ENCODE results near the gene RBM15. TPM values are rescaled to one million over a fixed set of nuclear protein-coding genes. Genes with fewer than 3 reads are reported as not detected.

RBM15 gene
- total RNA-seq, 2 donors from 2014 or later, result 27.3 to 53.5 TPM

DNA sequence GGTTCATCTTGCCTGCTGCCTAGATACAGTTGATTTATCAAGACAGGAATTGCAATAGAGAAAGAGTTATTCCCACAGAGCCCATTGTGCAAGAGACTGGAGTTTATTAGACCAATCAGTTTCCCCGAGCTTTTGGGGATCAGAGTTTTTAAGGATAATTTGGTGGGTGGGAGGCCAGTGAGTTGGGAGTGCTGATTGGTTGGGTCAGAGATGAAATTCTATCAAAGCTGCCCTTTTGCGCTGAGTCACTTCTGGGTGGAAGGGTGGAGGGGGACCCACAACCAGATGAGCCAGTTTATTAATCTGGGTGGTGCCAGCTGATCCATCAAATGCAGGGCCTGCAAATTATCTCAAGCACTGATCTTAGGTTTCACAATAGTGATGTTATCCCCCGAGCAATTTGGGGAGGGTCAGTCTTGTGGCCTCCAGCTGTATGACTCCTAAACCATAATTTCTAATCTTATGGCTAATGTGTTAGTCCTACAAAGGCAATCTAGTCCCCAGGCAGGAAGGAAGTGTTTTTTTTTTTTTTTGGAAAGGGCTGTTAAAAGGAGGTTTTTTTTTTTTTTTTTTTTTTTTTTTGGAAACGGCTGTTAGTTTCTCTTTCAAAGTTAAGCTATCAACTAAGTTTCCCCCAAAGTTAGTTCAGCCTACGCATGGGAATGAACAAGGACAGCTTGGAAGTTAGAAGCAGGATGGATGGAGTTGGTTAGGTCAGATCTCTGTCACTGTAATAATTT is 44.2 kb downstream of the RBM15 start:
- TF ChIP-seq CTCF (IDR thresholded peaks at IDR 0.05), result no peak
- peaks cover 10% of the 10 kb centered on the region for H3K36me3 ChIP-seq
- no peak overlapping the region for H3K4me3 ChIP-seq
- H3K27me3 ChIP-seq (replicated peaks; ENCODE audit: insufficient read depth), result no peaks in the 10 kb centered on the region
- H3K9me3 ChIP-seq, result no peaks in the 10 kb centered on the region
- H3K27ac ChIP-seq, result no peak overlapping the region
- no peak for DNase-seq (ENCODE audit: low spot score)
- no peak for ATAC-seq (ENCODE audit: insufficient number of reproducible peaks, low FRiP score, low read depth)
- H3K4me1 ChIP-seq (ENCODE audit: control insufficient read depth in 1 of 2, low read depth in 2 of 2), result peaks cover 0 to 13% of the 10 kb centered on the region in 2 donors

DNA sequence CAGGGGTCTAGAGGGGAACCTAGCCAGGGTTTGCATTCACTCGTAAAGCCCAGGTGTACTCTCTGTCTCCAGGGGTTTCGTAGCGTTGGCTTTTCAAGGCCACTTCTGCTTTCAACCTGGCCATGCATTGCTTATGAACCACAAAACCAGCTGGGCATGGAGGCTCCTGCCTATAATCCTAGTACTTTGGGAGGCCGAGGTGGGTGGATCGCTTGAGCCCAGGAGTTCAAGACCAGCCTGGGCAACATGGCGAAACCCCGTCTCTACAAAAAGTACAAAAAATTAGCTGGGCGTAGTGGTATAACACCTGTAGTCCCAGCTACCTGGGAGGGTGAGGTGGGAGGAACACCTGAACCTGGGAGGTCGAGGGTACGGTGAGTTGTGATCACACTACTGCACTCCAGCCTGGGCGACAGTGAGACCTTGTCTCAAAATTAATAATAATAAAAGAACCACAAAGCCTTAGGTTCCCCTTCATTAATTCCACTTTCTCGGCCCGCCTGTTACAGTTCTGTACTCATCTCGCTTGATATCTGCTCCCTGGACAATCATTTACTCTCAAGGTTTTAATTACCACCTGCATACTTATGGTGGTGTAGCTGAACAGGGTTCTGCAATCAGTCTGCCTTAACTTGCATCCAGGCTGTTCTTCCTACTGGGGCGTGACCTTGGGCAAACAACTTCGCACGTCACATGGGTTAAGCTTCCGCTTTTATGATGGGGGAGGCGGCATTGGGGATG is 45.6 kb downstream of the RBM15 start:
- ATAC-seq (ENCODE audit: insufficient number of reproducible peaks, low FRiP score, low read depth), result no peak
- Histone ChIP-seq H3K9me3 (no peaks in the 10 kb centered on the region), H3K27ac (no peak overlapping the region), H3K4me1 (ENCODE audit: control insufficient read depth in 1 of 2, low read depth in 2 of 2) (peaks cover 0 to 26% of the 10 kb centered on the region in 2 donors), H3K36me3 (peaks cover 3% of the 10 kb centered on the region), H3K27me3 (replicated peaks; ENCODE audit: insufficient read depth) (no peaks in the 10 kb centered on the region), H3K4me3 (no peak overlapping the region)
- no peak for DNase-seq (ENCODE audit: low spot score)
- TF ChIP-seq CTCF (IDR thresholded peaks at IDR 0.05), result no peak

GRCh38 chr1:110385369-110385768 is 46.2 kb downstream of the RBM15 start:
- TF ChIP-seq CTCF (IDR thresholded peaks at IDR 0.05), result no peak
- DNase-seq (ENCODE audit: low spot score) (no peak), ATAC-seq (ENCODE audit: insufficient number of reproducible peaks, low FRiP score, low read depth) (no peak)
- Histone ChIP-seq H3K27ac (no peak overlapping the region), H3K36me3 (peaks cover 3% of the 10 kb centered on the region), H3K27me3 (replicated peaks; ENCODE audit: insufficient read depth) (no peaks in the 10 kb centered on the region), H3K4me1 (ENCODE audit: control insufficient read depth in 1 of 2, low read depth in 2 of 2) (peaks cover 0 to 27% of the 10 kb centered on the region in 2 donors), H3K9me3 (no peaks in the 10 kb centered on the region), H3K4me3 (no peak overlapping the region)

DNA sequence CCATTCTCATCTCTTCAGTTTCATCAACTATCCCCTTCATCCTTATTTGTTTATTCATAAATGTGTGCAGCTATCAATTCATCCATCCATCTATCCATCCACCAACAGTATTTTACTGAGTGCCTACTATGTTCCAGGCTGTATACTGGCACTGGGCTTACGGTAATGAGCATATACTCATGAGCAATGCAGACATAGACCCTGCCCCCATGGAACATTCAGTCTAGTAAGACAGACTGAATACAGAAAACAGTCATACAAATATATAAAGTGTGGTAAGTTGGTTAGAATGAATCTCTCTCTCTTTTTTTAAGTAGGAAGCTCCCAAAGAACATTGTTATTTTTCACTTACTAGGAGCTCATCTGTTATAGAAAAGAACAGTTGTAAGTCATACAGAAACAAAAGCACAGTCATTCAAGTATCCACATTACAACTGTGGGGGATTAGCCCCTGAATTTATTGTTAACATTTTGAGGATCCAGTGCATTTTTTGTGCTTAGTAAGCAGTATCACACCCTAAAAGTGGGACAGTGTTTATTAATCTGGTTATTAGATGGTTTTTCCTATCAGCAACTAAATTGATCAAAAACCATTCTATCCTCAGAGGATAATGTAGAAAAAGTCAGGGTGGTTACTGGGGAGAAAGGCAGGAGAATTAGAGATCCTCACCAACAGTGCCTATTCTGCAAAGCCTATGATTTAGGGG is 48.0 kb downstream of the RBM15 start:
- ATAC-seq (ENCODE audit: insufficient number of reproducible peaks, low FRiP score, low read depth) (no peak), DNase-seq (ENCODE audit: low spot score) (no peak)
- TF ChIP-seq CTCF (IDR thresholded peaks at IDR 0.05), result no peak
- no peaks in the 10 kb centered on the region for H3K36me3 ChIP-seq
- H3K27ac ChIP-seq, result no peak overlapping the region
- peaks cover 0 to 33% of the 10 kb centered on the region in 2 donors for H3K4me1 ChIP-seq (ENCODE audit: control insufficient read depth in 1 of 2, low read depth in 2 of 2)
- H3K9me3 ChIP-seq, result no peaks in the 10 kb centered on the region
- H3K4me3 ChIP-seq, result no peak overlapping the region
- no peaks in the 10 kb centered on the region for H3K27me3 ChIP-seq (replicated peaks; ENCODE audit: insufficient read depth)

GRCh38 chr1:110390096-110390495 is 50.9 kb downstream of the RBM15 start:
- TF ChIP-seq CTCF (IDR thresholded peaks at IDR 0.05), result peak; percentile 26
- Histone ChIP-seq H3K27me3 (replicated peaks; ENCODE audit: insufficient read depth) (no peaks in the 10 kb centered on the region), H3K4me3 (peak overlapping the region; percentile 70), H3K36me3 (no peaks in the 10 kb centered on the region), H3K4me1 (ENCODE audit: control insufficient read depth in 1 of 2, low read depth in 2 of 2) (peaks cover 0 to 21% of the 10 kb centered on the region in 2 donors), H3K9me3 (no peaks in the 10 kb centered on the region), H3K27ac (peak overlapping the region; percentile 60 to 72)
- ATAC-seq (ENCODE audit: insufficient number of reproducible peaks, low FRiP score, low read depth), result peak; percentile 78
- no peak for DNase-seq (ENCODE audit: low spot score)
